BJ (cell line): ENCODE data around the gene RAB43. TPM values are rescaled to one million over a fixed set of nuclear protein-coding genes. Genes with fewer than 3 reads are reported as not detected.

Source experiments
- CTCF ChIA-PET: fragments of 350-600 bp; formaldehyde crosslinking; extraction: SDS; loops from one replicate; lab custom pipeline; 2021; ENCODE audit warnings: antibody characterized with exemption, inconsistent platforms; lab: Yijun Ruan, JAX
- POLR2A ChIA-PET: fragments of 300-600 bp; sonication (Branson Sonifier 250); formaldehyde crosslinking; extraction: SDS; loops from one replicate; lab custom pipeline; 2021; ENCODE audit warnings: antibody characterized with exemption; lab: Charles Lee
- DNase-seq: peaks from one replicate; pipeline ENCODE4 v3.0.0-alpha.2; 2011; ENCODE audit warnings: low read depth
- H3K27me3 ChIP-seq: 2 replicates; pipeline ENCODE4 v1.6.0; 2011; ENCODE audit warnings: low read length; ENCODE audit not compliant: control insufficient read depth, insufficient read depth
- H3K36me3 ChIP-seq: 2 replicates; pipeline ENCODE4 v1.5.1; 2011; ENCODE audit warnings: low read length; ENCODE audit not compliant: control insufficient read depth, insufficient read depth
- H3K4me3 ChIP-seq: 2 replicates; pipeline ENCODE4 v1.5.1; 2011; ENCODE audit warnings: low read depth, mild to moderate bottlenecking, control low read depth, low read length
- polyA plus RNA-seq: library from polyadenylated mRNA; depleted of rRNA; stranded (reverse); fragments of >200 nt; gene quantifications from 2 replicates; pipeline ENCODE4 v1.2.3, GENCODE V29; 2011
- TF ChIP-seq, protein P1 (sequence below): IDR thresholded peaks from 2 replicates; pipeline ENCODE4 v1.5.1; 2011; ENCODE audit warnings: low read depth, mild to moderate bottlenecking, control low read depth, inconsistent platforms, low read length, moderate library complexity; ENCODE audit not compliant: insufficient read depth

Gene RAB43
- polyA plus RNA-seq, 1 experiment: 16.1 TPM

DNA sequence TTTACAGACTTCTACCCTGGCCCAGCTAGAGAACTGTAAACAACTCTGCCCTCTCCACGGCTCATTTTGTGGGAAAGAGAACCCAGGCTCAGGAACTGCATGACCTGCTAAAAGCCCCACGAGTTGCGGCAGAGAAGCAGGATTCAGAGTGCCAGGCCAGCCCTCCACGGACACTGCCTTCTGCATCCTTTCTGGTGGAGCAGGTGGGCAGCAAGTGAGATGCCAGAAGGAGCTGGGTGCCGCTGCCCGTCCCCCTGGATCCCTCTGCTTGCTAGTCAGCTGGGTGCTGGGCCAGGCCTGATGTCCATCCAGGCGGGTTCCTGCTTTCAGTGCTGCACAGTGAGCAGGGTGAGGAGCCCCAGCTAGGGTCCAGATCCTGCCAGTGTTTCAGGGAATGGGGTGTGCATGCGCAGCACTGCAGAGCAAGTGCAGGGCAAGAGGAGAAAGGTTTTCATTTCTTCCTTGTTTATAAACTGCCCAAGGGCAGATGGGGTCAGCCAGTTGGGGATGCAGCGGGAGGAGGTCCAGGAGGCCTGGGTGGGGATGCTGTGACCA lies 5.2 kb upstream of the RAB43 start:
- ChIA-PET CTCF (interaction anchor here (1.2 kb wide), 1 partner anchor 119 kb away, joined by 3 read pairs; no protein-coding TSS in a partner anchor), POLR2A (no interaction called here)
- no peak for DNase-seq
- Histone ChIP-seq H3K36me3 (peaks cover 17% of the 10 kb centered on the region), H3K27me3 (no peaks in the 10 kb centered on the region), H3K4me3 (no peak overlapping the region)
- TF ChIP-seq, protein P1, sequence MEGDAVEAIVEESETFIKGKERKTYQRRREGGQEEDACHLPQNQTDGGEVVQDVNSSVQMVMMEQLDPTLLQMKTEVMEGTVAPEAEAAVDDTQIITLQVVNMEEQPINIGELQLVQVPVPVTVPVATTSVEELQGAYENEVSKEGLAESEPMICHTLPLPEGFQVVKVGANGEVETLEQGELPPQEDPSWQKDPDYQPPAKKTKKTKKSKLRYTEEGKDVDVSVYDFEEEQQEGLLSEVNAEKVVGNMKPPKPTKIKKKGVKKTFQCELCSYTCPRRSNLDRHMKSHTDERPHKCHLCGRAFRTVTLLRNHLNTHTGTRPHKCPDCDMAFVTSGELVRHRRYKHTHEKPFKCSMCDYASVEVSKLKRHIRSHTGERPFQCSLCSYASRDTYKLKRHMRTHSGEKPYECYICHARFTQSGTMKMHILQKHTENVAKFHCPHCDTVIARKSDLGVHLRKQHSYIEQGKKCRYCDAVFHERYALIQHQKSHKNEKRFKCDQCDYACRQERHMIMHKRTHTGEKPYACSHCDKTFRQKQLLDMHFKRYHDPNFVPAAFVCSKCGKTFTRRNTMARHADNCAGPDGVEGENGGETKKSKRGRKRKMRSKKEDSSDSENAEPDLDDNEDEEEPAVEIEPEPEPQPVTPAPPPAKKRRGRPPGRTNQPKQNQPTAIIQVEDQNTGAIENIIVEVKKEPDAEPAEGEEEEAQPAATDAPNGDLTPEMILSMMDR: no peak

DNA sequence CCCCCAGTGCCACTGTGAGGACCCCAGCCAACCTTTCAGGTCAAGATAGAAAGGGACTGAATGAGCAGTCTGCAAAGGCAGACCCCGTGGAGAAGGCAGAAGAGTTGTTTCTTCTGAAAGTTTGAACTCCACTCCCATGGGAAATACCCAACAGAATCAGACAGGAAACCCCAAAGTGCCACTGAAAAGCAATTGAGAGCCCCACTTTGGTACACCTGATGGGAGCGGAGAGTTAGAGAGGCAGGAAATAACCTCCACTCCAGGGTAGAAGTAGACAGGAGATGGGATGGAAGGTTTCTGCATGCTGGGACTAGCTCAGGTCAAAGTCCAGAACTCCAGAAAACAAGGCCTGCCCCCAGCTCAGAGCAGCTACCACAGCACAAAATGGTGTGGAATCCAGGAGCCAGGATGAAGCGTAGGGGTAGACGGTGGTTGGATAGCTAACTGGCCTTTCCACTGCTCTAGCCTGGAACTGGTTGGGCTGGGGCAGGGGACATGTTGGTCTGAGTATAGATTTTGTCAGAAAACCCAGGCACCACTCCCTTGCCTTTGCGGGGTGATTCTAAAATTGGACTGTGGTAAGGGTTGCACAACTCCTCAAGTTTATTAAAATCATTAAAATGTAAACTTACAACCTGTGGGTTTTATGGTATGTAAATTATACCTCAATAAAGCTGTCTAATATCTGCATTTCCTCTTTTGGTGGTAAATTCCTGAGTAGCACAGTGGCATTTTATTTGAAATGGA lies 1.9 kb upstream of the RAB43 start:
- CTCF ChIA-PET: interaction anchor here (0.6 to 2.1 kb wide), 6 partner anchors 30 to 153 kb away, joined by 3 to 4 read pairs (median 4); no protein-coding TSS in a partner anchor
- POLR2A ChIA-PET: interaction anchor here (0.6 to 0.7 kb wide), 2 partner anchors 114 to 129 kb away, joined by 3 to 9 read pairs; no protein-coding TSS in a partner anchor

DNA sequence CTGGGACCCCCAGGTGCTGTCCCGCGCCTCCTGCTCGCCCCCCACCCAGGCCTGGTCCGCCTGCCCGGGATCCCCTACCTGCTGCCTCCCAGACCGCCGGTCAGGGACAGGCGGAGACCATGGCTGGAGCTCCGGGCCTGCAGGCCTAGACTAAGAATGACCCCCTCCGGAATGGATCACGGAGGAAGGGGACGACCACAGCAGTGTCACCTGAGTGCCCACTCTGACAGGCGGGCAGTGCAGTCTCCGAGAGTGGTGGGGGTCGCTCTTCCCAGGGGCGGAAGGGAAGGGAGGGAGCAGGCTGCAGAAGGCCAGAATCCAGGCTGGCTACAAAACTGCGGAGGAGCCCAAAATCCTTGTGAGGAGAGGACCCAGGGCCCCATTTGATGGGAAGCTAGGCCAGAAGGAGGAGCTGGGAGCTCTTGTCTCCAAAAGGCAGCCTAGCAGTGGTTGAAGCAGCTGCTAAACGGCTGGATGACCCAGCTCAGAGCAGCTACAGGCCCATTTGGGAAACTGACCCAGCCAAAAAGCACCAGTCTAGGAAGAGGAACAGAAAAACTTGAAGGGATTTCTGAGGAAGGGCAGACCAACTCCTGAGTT lies 908 bp upstream of the RAB43 start:
- peaks cover 6% of the 10 kb centered on the region for H3K36me3 ChIP-seq
- ChIA-PET CTCF (interaction anchor here (0.6 to 2.1 kb wide), 6 partner anchors 22 to 152 kb away, joined by 3 to 4 read pairs (median 3); no protein-coding TSS in a partner anchor), POLR2A (interaction anchor here (0.6 kb wide), 1 partner anchor 243 kb away, joined by 3 read pairs; the partner anchor contains the start of gene ACAD9)
- H3K27me3 ChIP-seq: no peaks in the 10 kb centered on the region
- DNase-seq: no peak
- TF ChIP-seq, protein P1: no peak
- H3K4me3 ChIP-seq: no peak overlapping the region; the same call in 1 of the 2 replicates

More for the DNA sequence above, 1.9 kb upstream of the RAB43 start:
- Histone ChIP-seq H3K4me3 (no peak overlapping the region), H3K27me3 (no peaks in the 10 kb centered on the region), H3K36me3 (peaks cover 2% of the 10 kb centered on the region)
- TF ChIP-seq, protein P1: no peak
- no peak for DNase-seq

DNA sequence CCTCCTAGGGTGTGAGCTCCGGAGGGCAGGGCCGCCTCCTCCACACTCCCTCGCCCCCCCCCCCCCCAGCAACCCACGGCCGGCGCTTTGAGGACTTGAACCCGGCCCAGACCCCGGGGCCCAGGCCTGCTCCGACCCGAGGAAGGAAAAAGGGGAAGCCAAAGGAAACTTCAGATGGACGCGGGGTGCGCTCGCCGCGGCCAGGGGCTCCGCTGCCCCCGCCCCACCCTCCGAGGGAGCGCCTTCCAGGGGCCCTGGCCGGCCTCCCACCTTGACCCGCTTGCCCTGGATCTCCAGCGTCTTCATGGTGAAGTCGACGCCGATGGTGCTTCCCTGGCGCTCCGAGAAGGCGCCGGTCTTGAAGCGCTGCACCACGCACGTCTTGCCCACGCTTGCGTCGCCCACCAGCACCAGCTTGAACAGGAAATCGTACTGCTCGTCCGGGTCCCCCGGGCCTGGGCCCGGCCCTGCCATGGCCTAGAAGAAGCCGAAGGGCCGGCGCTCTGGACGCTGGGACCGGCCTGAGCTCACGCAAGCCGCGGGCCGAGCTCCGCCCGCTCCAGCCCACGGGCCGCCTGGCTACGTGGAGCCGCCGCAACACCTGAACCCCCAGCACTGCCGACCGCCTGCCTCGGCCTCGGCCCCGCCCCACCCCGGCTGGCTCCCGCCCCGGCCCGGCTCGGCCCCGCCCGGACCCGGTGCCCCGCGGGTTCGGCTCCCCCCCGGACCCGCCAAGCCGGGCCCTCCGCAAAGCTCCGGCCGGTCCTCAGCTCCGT lies 400 bp downstream of the RAB43 start:
- ChIA-PET CTCF (interaction anchor here (1.9 to 2.1 kb wide), 2 partner anchors 68 to 151 kb away, joined by 8 to 9 read pairs; no protein-coding TSS in a partner anchor), POLR2A (interaction anchor here (0.5 to 0.6 kb wide), 2 partner anchors 67 to 124 kb away, joined by 4 to 5 read pairs; no protein-coding TSS in a partner anchor)
- DNase-seq: no peak
- Histone ChIP-seq H3K36me3 (peaks cover 6% of the 10 kb centered on the region), H3K27me3 (no peaks in the 10 kb centered on the region), H3K4me3 (peak overlapping the region; percentile 69)
- TF ChIP-seq, protein P1: no peak
